Measurements from ENCODE around the gene HOXD11.

The HOXD11 gene

DNA sequence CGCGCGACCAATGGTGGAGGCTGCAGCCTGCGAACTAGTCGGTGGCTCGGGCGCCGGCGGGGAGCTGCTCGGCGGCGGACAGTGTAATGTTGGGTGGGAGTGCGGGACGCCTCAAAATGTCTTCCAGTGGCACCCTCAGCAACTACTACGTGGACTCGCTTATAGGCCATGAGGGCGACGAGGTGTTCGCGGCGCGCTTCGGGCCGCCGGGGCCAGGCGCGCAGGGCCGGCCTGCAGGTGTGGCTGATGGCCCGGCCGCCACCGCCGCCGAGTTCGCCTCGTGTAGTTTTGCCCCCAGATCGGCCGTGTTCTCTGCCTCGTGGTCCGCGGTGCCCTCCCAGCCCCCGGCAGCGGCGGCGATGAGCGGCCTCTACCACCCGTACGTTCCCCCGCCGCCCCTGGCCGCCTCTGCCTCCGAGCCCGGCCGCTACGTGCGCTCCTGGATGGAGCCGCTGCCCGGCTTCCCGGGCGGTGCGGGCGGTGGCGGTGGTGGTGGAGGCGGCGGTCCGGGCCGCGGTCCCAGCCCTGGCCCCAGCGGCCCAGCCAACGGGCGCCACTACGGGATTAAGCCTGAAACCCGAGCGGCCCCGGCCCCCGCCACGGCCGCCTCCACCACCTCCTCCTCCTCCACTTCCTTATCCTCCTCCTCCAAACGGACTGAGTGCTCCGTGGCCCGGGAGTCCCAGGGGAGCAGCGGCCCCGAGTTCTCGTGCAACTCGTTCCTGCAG, 15.8 kb downstream of the HOXD11 start, which contains the start of gene HOXD9:
Gene HOXD9 (plus strand): TSS at position 37 of the 728 bp plus-strand sequence. CDS start 50 bp downstream, at position 87.
- no peak for FAIRE-seq

DNA sequence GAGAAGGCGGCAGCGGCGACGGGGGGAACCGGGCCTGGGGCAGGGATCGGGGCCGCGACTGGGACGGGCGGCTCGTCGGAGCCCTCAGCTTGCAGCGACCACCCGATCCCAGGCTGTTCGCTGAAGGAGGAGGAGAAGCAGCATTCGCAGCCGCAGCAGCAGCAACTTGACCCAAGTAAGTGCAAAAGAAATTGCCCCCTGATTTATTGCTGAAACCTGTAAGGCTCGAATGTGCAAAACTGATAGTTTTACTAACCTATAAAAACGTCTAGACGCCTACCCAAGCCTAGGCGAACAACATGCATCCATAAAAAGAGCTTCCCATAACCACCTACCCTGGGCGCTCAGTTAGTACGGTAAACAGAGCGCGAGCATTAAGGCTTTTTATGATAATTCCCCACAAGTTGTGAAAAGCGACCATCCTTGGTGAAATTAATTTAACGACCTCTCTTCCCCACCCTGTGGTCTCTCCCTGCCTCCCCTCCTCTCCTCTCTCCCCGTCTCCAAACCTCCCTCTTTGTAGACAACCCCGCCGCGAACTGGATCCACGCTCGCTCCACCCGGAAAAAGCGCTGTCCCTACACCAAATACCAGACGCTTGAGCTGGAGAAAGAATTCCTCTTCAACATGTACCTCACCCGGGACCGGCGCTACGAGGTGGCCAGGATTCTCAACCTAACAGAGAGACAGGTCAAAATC, 16.5 kb downstream of the HOXD11 start:
- FAIRE-seq = no peak

DNA sequence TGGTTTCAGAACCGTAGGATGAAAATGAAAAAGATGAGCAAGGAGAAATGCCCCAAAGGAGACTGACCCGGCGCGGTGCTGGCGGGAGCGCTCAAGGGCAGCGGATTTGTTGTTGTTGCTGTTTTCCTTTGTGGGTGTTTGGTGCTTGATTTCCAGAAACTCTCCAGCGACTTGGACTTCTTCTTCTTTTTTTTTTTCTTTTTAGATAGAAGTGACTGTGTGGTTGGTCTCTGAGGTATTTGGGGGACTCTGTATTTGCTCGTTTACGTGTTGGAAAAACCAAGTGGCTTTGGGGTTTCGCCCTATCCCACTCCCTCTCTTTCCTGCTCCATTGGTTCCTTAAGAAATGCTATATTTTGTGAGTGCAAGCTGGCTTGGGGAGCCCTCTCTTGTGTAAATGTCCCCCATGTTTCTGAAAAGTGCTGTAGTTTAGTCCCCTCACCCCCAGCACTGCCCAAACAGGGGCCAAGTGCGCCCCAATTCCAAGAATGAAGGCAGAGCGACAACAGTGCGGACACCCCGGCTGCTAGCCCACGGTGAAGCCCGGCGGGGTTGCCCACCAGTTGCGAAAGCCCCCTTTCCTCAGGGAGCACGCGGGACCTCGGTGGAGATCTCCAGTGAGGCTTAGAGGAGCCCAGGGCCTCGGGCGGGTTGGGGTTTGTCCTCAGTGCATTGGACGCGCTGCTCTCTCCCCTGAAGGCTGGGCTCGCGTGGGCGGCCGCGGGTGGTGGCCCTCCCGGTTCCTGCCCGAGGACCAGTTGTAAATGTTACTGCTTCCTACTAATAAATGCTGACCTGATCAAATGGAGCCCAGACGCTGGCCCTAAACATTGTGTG, 17.2 kb downstream of the HOXD11 start:
- FAIRE-seq = no peak

DNA sequence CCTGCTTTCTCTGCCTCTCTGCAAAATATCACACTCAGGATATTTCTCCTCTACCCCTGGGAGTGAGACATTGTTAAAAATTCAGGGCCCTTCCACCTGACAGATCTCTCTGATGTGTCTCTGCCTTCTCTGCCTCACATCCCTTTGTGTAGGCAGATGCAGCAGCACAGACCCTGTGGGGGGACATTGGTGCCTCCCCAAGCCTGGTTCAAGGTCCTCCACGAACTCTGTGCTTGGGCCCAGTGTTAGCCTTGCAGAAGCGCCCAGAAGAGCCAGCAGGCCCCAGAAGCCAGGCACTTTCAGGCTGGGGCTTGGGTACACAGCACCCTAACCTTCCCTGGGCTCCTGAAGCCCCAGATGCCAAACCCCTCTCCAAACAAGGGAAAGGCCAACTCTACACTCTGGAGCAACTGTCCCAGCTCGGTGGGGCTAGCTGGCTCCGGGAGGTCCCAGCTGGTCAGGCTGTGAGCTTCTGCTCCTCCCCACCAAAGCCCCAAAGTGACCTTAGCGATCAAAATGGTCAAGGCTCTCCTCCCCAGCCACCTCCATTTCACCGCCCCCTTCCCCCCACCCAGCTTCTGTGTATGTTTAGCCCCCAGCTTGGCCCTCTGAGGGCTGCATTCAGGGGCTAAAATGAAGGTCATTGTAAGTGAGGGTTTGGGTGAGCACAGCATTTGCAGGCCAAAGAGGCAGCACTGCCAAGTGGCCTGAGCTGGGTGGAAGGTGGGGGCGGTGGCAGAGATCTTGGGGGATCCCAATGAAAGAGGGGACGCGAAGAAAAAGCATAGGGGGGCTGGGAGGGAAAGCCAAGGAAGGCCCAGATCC, 18.1 kb downstream of the HOXD11 start:
- no peak for FAIRE-seq

DNA sequence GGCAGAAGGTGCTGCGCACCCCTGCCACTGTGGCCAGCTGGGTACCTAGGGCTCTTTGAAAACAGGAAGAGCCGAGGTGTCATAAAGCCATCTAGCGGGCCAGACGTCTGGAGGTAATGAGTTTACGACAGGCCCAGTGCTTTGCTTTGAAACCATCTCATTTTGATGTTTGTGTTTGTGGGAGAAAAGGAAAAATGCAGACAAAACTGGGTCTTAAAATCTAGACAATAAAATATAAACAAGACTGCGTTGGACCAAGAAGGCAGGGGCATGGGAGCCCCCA, 18.6 kb downstream of the HOXD11 start:
- no peak for FAIRE-seq

DNA sequence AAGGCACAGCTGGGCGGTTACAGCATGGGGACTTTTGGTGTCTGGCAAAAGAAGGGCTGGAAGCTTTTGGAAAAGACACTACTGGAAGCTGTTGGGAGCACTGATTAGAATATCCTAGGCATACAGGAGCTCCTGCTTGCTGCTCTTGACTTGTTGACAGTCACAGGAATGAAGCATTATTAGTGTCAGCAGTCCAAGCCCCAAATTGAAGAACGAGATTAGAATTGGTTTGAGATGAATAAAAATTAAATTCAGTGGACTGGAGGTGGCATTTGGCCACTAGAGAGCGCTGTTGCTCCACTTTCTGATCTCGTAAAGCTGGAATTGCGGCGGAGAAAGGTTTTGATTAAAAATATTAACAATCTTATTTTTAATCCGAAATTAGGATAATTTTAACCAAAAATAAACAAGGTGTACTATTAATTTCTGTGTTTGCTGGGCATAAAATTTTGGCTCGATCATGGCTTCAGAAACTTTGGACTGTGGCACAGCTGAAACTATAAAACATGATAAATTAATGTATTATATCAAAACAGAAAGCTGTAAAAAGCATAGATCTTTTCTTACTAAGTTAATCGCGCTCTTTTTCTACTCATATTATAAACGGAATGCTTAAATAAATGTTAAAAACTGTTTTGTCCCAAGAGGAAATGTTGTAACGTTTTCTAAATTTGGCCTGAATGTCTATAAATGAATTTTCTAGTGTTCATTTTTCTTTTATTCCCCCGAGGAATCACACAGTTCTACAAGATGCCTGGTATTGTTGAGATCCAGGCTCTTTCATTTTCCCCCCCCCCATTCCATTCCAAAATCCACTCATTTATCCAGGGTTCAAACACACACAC, 20.1 kb downstream of the HOXD11 start:
- peak; percentile 88 for FAIRE-seq

DNA sequence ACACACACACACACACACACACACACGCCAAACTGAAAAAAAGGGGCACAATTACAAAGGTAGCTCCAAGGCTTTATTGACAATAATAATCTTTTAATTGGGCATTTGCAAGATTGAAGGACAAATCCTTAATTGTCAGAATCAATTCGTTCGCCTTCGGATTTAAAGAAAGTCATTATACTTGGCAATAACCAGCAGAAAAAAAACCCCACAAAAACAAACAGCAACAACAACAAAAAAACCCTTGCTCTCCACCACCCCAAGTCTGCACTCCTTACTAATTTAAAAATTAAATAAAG, 20.6 kb downstream of the HOXD11 start:
- FAIRE-seq = no peak

DNA sequence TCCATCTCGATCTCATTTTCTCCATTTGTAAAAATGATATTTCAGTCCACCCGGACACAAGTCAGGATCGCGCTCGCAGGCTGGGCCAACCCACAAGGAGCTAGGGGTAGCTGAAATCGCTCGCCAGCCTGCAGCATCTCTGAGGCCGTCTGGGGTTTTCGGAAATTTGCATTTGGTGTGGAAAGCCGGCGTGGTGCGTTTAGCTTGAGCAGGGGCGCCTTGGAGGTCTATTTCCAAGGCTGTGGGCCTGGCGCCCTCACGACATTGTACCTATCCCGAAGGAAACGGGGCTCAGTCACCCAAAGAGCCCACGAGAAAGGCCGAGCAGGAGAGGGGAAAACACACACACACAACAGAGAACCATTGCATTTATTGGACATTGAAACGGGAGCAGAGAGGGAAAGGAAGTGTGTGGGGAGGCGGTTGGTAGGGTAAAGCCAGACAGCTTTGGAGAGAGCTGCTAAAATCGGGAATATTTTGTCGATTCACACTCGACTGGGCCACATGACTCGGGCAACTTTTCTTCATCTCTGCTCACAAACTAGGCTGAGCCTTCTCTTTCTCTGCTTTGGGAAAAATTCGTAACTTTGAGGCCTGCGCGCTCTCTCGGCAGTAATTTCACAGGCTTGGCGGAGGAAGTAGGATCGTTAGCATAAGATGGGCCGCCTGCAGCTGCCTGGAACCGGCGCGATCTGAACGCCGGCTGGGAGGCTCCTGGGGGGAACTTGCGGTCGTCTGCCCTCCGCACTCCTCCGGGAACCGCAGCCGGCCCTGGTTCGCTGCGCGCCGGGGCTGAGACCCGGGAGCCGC, 21.3 kb downstream of the HOXD11 start:
- FAIRE-seq = no peak

DNA sequence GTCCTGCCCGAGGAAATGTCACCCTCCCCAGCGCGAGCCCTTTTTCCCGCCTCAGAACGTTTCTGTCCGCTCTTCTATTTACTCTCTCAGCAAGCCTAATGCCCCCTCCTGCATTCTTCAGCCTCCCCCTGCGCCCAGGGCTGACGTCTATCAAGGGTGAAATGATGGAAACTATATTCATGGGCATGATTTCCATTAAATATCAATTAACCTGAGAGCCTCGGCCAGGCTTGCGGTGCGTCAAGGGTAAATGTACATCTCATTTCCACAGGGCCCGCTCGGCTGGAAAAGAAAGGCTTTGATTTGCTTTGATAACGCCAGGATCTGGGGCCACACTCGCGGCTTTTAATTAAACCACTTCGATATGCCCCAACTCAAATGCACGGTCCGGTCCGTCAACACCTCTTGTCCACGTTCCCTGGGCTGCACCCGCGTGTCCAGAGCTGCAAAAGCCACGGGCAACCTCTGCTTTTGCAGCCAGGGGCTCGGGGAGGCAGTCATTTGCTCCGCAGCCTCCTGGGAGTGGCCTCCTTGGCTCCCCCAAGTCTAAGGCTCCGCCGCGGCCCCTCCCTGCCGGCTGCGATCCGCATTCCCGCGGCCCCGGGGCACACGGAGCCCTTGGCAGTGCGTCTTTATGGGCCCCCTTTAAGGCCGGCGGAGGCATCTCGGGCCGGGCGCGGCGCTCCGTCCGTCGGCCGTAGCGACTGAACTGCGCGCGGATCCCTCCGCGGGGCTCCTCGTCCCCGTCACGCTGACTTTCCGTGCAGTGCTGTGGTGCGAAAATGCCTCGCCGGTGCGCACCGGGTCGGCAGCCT, 22.1 kb downstream of the HOXD11 start, which contains the start of gene HOXD8:
Gene HOXD8 (plus strand): TSS at position 724 of the 815 bp plus-strand sequence. CDS start 662 bp downstream, outside the sequence.
- no peak for FAIRE-seq

DNA sequence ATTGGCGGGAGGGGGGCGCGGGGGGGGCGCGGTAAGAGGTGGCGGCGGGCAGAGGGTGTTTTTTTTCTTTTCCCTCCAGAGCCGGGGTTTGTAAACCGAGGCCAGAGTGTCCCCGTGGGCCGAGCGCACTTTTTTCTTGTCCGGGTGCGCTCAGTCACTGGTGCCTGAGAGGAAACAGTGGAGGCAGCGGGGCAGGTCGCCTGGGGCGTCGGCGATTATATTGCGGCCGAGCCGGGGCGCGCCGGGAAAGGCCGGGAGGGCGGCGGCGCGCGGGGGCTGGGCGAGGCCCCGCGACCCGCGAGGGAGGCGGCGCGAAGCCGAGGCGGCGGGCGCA, 22.7 kb downstream of the HOXD11 start:
- FAIRE-seq = no peak

DNA sequence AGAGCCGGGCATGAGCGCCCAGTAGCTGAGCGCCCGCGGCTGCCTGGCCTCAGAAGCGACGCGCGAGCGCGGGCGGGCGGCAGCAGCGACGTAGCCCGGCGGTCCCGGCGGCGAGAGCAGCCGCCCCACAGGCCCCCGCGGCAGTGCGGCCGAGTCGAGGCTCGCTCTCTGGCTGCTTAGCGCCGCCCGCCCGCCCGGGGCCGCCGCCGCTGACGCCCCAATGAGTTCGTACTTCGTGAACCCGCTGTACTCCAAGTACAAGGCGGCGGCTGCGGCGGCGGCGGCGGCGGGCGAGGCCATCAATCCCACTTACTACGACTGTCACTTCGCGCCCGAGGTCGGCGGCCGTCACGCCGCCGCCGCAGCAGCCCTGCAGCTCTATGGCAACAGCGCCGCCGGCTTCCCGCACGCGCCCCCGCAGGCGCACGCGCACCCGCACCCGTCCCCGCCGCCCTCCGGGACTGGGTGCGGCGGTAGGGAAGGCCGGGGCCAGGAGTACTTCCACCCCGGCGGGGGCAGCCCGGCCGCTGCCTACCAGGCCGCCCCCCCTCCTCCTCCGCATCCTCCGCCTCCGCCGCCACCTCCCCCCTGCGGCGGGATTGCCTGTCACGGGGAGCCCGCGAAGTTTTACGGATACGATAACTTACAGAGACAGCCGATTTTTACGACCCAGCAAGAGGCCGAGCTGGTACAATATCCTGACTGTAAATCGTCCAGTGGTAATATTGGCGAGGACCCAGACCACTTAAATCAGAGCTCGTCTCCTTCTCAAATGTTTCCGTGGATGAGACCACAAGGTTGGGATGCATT, 23.3 kb downstream of the HOXD11 start:
- no peak for FAIRE-seq

DNA sequence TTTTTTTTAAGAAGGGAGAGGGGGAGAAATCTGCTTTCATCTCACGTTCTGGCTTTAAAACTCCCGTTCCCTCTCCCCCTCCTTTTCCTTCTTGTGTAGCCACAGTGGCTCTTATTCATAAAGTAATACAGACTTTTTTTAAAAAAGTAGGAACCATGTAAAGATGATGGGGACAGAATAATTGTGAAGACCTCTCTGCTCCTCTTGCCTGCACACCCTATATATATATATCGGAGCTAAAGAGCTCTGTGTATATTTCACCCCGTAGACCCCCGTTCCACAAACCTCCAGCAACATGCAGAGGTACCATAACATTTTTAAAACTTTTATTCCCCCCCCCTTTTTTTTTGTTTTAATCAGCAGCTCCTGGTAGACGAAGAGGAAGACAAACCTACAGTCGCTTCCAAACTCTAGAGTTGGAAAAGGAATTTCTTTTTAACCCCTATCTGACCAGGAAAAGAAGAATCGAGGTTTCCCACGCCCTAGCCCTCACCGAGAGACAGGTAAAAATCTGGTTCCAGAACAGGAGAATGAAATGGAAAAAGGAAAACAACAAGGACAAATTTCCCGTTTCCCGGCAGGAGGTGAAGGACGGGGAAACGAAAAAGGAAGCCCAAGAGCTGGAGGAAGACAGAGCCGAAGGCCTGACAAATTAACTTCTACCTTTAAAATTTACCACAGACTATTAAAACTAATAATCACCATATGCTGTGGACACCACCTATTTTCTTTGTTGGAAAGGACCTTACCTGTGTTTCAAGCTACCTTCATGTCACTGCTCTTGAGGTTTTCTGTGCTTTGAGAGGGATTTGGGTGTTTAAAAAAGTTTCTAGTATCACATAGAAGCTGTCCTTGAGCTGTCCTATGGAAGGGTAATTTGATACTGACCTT, 24.1 kb downstream of the HOXD11 start:
- FAIRE-seq = no peak

DNA sequence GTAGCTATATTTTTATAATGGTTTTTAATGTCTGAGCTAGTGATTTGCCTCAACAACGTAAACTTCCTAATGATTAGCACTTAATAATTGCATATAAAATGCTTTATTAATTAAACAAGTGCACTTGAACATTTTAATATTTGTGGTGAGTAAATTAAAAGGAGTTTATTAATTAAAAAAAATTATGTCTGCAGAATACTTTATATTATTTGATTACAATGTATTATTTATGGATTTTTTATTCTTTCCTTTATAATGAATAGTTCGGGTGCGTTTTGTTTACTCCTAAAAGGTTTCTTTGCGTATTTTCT, 24.7 kb downstream of the HOXD11 start:
- peak; percentile 82 for FAIRE-seq

DNA sequence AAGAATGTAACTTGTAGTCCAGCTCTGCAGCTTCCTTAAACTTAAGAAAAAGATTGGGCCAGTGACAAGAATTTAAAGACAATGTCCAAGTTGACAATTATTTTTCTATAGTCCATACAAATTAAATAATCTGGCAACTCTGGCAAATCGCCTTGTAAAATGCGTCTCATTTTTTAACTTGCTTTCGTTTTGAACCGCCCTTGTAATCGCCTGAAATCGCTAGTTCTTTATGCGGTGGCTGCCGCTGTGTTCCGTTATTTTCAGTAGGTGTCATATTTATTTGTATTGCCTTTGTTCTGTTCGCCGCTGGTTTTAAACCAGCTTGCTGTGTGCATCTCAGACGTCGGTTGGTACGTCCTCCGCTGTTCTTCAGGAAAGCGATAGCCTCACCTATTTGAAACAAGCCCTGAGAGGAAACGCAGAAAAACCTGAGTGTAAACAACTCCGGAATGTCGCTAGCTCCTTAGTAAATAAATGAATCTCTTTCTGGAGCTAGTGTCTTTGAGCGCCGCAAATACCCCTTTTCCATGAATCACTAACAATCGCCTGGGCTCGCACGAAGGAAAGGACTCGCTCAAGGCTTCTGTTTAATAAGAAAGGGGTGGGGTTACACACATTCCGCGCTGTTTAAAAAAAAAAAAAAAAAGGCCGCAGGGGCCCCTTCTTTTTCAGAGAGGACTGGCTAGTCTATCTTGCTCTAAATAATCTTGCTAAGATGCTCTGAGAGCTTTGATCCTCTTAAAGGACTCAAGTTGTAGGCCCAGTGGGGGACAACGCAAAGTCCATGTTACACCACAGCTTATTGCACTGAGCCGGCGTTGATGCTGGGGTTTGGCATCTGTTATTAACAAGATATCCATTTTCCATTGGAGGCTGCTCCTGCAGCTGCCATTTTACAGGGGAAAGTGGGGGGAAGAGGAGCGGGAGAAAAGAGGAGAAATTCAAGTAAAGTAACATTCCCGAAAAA, 25.4 kb downstream of the HOXD11 start:
- FAIRE-seq = no peak

DNA sequence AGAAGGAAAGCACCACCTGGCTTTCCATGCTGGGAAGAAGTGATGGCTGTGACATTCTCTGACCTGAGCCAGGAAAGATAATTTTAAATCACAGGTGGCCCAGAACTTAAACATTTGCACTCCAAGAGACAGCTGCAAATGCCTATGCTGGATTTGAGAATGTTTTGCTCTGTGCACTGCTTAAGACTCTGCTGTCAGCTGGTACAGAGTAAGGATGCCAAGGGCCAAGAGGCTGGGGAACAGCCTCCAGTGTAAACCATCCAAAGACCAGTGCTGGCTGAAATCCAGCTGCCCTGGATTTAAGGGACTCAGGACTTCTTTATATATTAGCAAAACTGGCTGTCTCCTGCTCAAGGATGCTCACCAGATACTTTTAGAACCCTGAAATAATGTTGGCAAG, 26.3 kb downstream of the HOXD11 start:
- FAIRE-seq = no peak

DNA sequence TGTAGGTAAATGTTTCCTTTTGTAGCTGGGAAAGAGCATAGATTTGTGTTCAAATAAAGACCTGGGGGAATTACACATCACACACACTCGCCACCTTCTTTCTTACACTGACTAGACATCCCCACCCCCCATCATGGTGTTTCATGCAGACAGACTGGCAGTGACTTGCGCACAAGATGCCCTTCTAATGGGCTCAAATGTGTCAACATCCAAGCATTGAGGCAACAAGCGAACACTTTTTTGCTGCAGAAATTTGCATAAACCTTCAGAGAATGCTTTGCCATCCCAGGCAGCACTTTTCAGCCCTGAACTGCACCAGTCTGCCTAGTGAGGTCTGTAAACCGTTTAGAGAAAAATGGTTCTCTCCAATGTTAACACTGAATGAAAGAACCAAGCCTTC, 27.0 kb downstream of the HOXD11 start:
- no peak for FAIRE-seq

DNA sequence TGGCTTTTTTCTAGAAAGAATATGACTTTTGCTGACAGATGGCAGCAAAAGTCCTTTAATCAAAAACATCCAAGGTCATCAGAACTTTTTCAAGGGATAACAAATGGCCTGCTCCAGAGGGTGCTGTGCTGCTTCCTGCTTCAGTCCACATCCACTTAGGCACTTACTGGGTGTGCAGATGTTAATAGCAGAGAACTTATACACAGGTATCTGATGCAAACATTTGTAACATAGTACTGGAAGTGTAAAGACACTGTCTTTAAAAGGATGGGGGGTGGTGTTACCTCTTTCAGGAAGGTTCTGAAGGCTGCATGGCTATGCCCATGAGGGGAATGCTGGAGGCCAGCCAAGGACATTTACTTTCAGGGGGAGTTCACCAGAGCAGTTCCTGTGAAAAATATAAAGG, 28.0 kb downstream of the HOXD11 start:
- FAIRE-seq = no peak

Measured in endometrium (tissue), 2 donors.